CD14-positive monocyte (primary cell): ENCODE results near the gene CRADD. TPM values are rescaled to one million over a fixed set of nuclear protein-coding genes. Genes with fewer than 3 reads are reported as not detected.

Experiments used
- DNase-seq, 3 donors: peaks; one replicate each; pipeline ENCODE4 v3.0.0-alpha.2; 2011 to 2022
- H2AFZ ChIP-seq: 2 replicates; pipeline ENCODE4 v1.6.0; 2012; ENCODE audit warnings: mild to moderate bottlenecking, low read depth, low read length, inconsistent platforms; ENCODE audit not compliant: insufficient read depth, poor library complexity, severe bottlenecking
- H3K27ac ChIP-seq, 2 donors: 1 replicate in 1 of 2; 2 replicates in 1 of 2; pipeline ENCODE4 v1.5.1; 2012 to 2013; ENCODE audit warnings: low read length in 2 of 2, control low read depth in 1 of 2, inconsistent platforms in 1 of 2, low read depth in 1 of 2, mild to moderate bottlenecking in 1 of 2
- H3K27me3 ChIP-seq, 2 donors: one replicate each; pipeline versions ENCODE4 v1.6.0 to v1.6.1; 2011 to 2013; ENCODE audit warnings: low read length in 2 of 2; ENCODE audit not compliant: control insufficient read depth in 2 of 2, insufficient read depth in 2 of 2
- H3K36me3 ChIP-seq, 2 donors: replicated peaks in 1 of 2; 1 replicate in 1 of 2; 2 replicates in 1 of 2; pipeline versions ENCODE4 v1.5.1 to v1.6.1; 2012 to 2013; ENCODE audit warnings: low read length in 2 of 2, control low read depth in 1 of 2, inconsistent platforms in 1 of 2, mild to moderate bottlenecking in 1 of 2; ENCODE audit not compliant: insufficient read depth in 2 of 2, control insufficient read depth in 1 of 2
- H3K4me1 ChIP-seq, 2 donors: 1 replicate in 1 of 2; 2 replicates in 1 of 2; pipeline versions ENCODE4 v1.5.1 to v1.6.1; 2012 to 2013; ENCODE audit warnings: low read length in 2 of 2, control low read depth in 1 of 2, inconsistent platforms in 1 of 2, mild to moderate bottlenecking in 1 of 2, moderate library complexity in 1 of 2; ENCODE audit not compliant: insufficient read depth in 2 of 2, control insufficient read depth in 1 of 2
- H3K4me2 ChIP-seq: replicated peaks from 2 replicates; pipeline ENCODE3; 2012; ENCODE audit warnings: low read length, moderate library complexity, mild to moderate bottlenecking; ENCODE audit not compliant: poor library complexity, severe bottlenecking; ENCODE audit errors: extremely low read depth
- H3K4me3 ChIP-seq, 3 experiments: fragments of 200-600 bp in 1 of 3; sonication (generic) in 1 of 3; replicated peaks in 1 of 3; 1 replicate in 2 of 3; 2 replicates in 1 of 3; pipeline ENCODE4 v1.5.1; 2011 to 2013; ENCODE audit warnings: low read length in 3 of 3, mild to moderate bottlenecking in 3 of 3, control low read depth in 2 of 3, low read depth in 2 of 3, inconsistent platforms in 1 of 3, moderate library complexity in 1 of 3
- H3K79me2 ChIP-seq: 2 replicates; pipeline ENCODE4 v1.6.0; 2012; ENCODE audit warnings: mild to moderate bottlenecking, control low read depth, inconsistent platforms, low read length, moderate library complexity; ENCODE audit not compliant: insufficient read depth
- H3K9ac ChIP-seq: 2 replicates; pipeline ENCODE4 v1.6.0; 2017; ENCODE audit warnings: low read length, mild to moderate bottlenecking; ENCODE audit not compliant: insufficient read depth, poor library complexity, severe bottlenecking
- H3K9me3 ChIP-seq, 2 donors: replicated peaks in 1 of 2; 1 replicate in 1 of 2; 2 replicates in 1 of 2; pipeline versions ENCODE4 v1.5.1 to v1.6.1; 2012 to 2013; ENCODE audit warnings: low read length in 2 of 2, control low read depth in 1 of 2; ENCODE audit not compliant: control insufficient read depth in 1 of 2, insufficient read depth in 1 of 2
- H4K20me1 ChIP-seq: 2 replicates; pipeline ENCODE4 v1.6.0; 2012; ENCODE audit warnings: mild to moderate bottlenecking, low read length, control low read depth, moderate library complexity; ENCODE audit not compliant: insufficient read depth
- H3K27ac Mint-ChIP-seq, 7 donors: one replicate each; pipeline ENCODE4 v1.8.0; 2020; ENCODE audit warnings: mild to moderate bottlenecking in 7 of 7, mixed read lengths in 7 of 7, moderate library complexity in 6 of 7, inconsistent platforms in 2 of 7
- H3K27me3 Mint-ChIP-seq, 3 donors: one replicate each; pipeline ENCODE4 v1.8.0; 2021 to 2022; ENCODE audit warnings: low read depth in 3 of 3, mild to moderate bottlenecking in 3 of 3, mixed read lengths in 3 of 3, moderate library complexity in 3 of 3, inconsistent platforms in 1 of 3
- H3K36me3 Mint-ChIP-seq, 2 donors: one replicate each; pipeline ENCODE4 v1.8.0; 2020; ENCODE audit warnings: mixed read lengths in 2 of 2, inconsistent platforms in 1 of 2, mild to moderate bottlenecking in 1 of 2
- H3K4me1 Mint-ChIP-seq: one replicate; pipeline ENCODE4 v1.8.0; 2020; ENCODE audit warnings: mild to moderate bottlenecking, mixed read lengths
- H3K4me3 Mint-ChIP-seq, 2 donors: one replicate each; pipeline ENCODE4 v1.8.0; 2020; ENCODE audit warnings: mild to moderate bottlenecking in 2 of 2, mixed read lengths in 2 of 2, moderate library complexity in 1 of 2
- H3K9me3 Mint-ChIP-seq, 7 donors: one replicate each; pipeline ENCODE4 v1.8.0; 2020 to 2022; ENCODE audit warnings: mixed read lengths in 7 of 7, mild to moderate bottlenecking in 6 of 7, moderate library complexity in 6 of 7, inconsistent platforms in 2 of 7
- CTCF ChIP-seq: fragments of 200-600 bp; IDR thresholded peaks from one replicate; pipeline ENCODE4 v1.8.0; 2022; ENCODE audit warnings: antibody characterized with exemption, mild to moderate bottlenecking
- WGBS: methylation state at CpG from one replicate; pipeline ENCODE4 v1.1.5; 2013; ENCODE audit warnings: missing lambda C conversion rate; ENCODE audit not compliant: insufficient coverage; 5-methylcytosine and 5-hydroxymethylcytosine counted together
- intact Hi-C, 2 donors: fragments of 100-400 bp; cut with micrococcal nuclease; formaldehyde crosslinking; loops; one replicate each; pipeline versions ENCODE4 v1.15.0 to v1.15.1; 2023
- polyA plus RNA-seq, 3 donors: library from polyadenylated mRNA; depleted of rRNA in 1 of 3; unstranded in 2 of 3; stranded (reverse) in 1 of 3; fragments of 300-500 nt in 2 of 3; fragments of >200 nt in 1 of 3; fragmentation: Illumina TruSeq in 2 of 3; gene quantifications; 1 replicate in 2 of 3; 2 replicates in 1 of 3; pipeline ENCODE4 v1.2.3, GENCODE V29; 2012 to 2021

The CRADD gene
- polyA plus RNA-seq, 3 donors: 5.6 to 12.2 (median 11.2) TPM

GRCh38 chr12:93825501-93825888 is 148.3 kb downstream of the CRADD start:
- H3K9ac ChIP-seq: no peak overlapping the region
- H3K79me2 ChIP-seq: no peaks in the 10 kb centered on the region
- no peaks in the 10 kb centered on the region for H3K9me3 Mint-ChIP-seq
- no peaks in the 10 kb centered on the region for H3K36me3 ChIP-seq
- no peak for TF ChIP-seq CTCF
- no peaks in the 10 kb centered on the region for H3K27me3 ChIP-seq
- H3K4me2 ChIP-seq: no peak overlapping the region
- no peaks in the 10 kb centered on the region for H3K27me3 Mint-ChIP-seq
- DNase-seq: no peak
- no peaks in the 10 kb centered on the region for H3K9me3 ChIP-seq
- no peak overlapping the region for H3K4me3 ChIP-seq
- H3K4me1 Mint-ChIP-seq: peaks cover 14% of the 10 kb centered on the region
- H3K4me3 Mint-ChIP-seq: no peak overlapping the region
- WGBS: 92% methylated on average over 2 of the region's 3 CpGs
- H3K36me3 Mint-ChIP-seq: no peaks in the 10 kb centered on the region
- intact Hi-C loops: no loop called here
- H4K20me1 ChIP-seq: no peaks in the 10 kb centered on the region
- no peak overlapping the region for H2AFZ ChIP-seq
- H3K27ac Mint-ChIP-seq: no peak overlapping the region
- H3K4me1 ChIP-seq: peaks cover 4 to 11% of the 10 kb centered on the region in 2 donors
- no peak overlapping the region for H3K27ac ChIP-seq

GRCh38 chr12:93825931-93826555 is 148.9 kb downstream of the CRADD start:
- Histone ChIP-seq H3K27me3 (no peaks in the 10 kb centered on the region), H3K27ac (no peak overlapping the region), H3K4me3 (no peak overlapping the region), H3K4me1 (peaks cover 4 to 11% of the 10 kb centered on the region in 2 donors), H3K4me2 (no peak overlapping the region), H4K20me1 (no peaks in the 10 kb centered on the region), H3K36me3 (no peaks in the 10 kb centered on the region), H3K9ac (no peak overlapping the region), H3K79me2 (no peaks in the 10 kb centered on the region), H2AFZ (no peak overlapping the region), H3K9me3 (no peaks in the 10 kb centered on the region)
- no peak overlapping the region for H3K27ac Mint-ChIP-seq
- intact Hi-C loops: no loop called here
- H3K36me3 Mint-ChIP-seq: no peaks in the 10 kb centered on the region
- DNase-seq: no peak
- H3K4me3 Mint-ChIP-seq: no peak overlapping the region
- TF ChIP-seq CTCF: no peak
- no peaks in the 10 kb centered on the region for H3K27me3 Mint-ChIP-seq
- no peaks in the 10 kb centered on the region for H3K9me3 Mint-ChIP-seq
- peaks cover 14% of the 10 kb centered on the region for H3K4me1 Mint-ChIP-seq
- no CpG with 5 or more reads among the region's 6 CpGs for WGBS
